GM23248 (cell line): ENCODE measurements around the gene CYFIP1. TPM values are rescaled to one million over a fixed set of nuclear protein-coding genes. Genes with fewer than 3 reads are reported as not detected.

Experiments used
- DNase-seq: peaks from one replicate; pipeline ENCODE4 v3.0.0-alpha.2; 2015
- H2AFZ ChIP-seq: fragments of 200-600 bp; sonication (generic); 2 replicates; pipeline ENCODE4 v1.6.1; 2016; ENCODE audit warnings: antibody characterized with exemption
- H3F3A ChIP-seq: fragments of 200-600 bp; sonication (generic); 2 replicates; pipeline ENCODE4 v1.6.1; 2016; ENCODE audit warnings: mild to moderate bottlenecking, antibody characterized with exemption, mixed run types; ENCODE audit not compliant: insufficient read depth
- H3K27ac ChIP-seq: fragments of 200-600 bp; sonication (generic); 2 replicates; pipeline ENCODE4 v1.5.1; 2016; ENCODE audit warnings: mild to moderate bottlenecking
- H3K27me3 ChIP-seq: fragments of 200-600 bp; sonication (generic); replicated peaks from 2 replicates; pipeline ENCODE4 v1.6.1; 2016; ENCODE audit warnings: mild to moderate bottlenecking; ENCODE audit not compliant: insufficient read depth
- H3K36me3 ChIP-seq: fragments of 200-600 bp; sonication (generic); 2 replicates; pipeline ENCODE4 v1.6.1; 2016; ENCODE audit warnings: low read depth, mild to moderate bottlenecking
- H3K4me1 ChIP-seq: fragments of 200-600 bp; sonication (generic); 2 replicates; pipeline ENCODE4 v1.6.1; 2016; ENCODE audit warnings: mild to moderate bottlenecking; ENCODE audit not compliant: insufficient read depth
- H3K4me2 ChIP-seq: fragments of 200-600 bp; sonication (generic); one replicate; pipeline ENCODE4 v1.6.1; 2016; ENCODE audit warnings: mild to moderate bottlenecking; ENCODE audit not compliant: unreplicated experiment
- H3K4me3 ChIP-seq: fragments of 200-600 bp; sonication (generic); 2 replicates; pipeline ENCODE4 v1.5.1; 2016; ENCODE audit warnings: mild to moderate bottlenecking
- H3K79me2 ChIP-seq: fragments of 200-600 bp; sonication (generic); 2 replicates; pipeline ENCODE4 v1.6.1; 2016; ENCODE audit warnings: mild to moderate bottlenecking; ENCODE audit not compliant: insufficient read depth
- H3K9ac ChIP-seq: fragments of 200-600 bp; sonication (generic); 2 replicates; pipeline ENCODE4 v1.6.1; 2016; ENCODE audit warnings: mild to moderate bottlenecking
- H3K9me2 ChIP-seq: fragments of 200-600 bp; sonication (generic); 2 replicates; pipeline ENCODE4 v1.6.1; 2016; ENCODE audit warnings: mixed run types, mild to moderate bottlenecking, moderate library complexity; ENCODE audit not compliant: insufficient read depth
- H3K9me3 ChIP-seq: fragments of 200-600 bp; sonication (generic); one replicate; pipeline ENCODE4 v1.6.1; 2017; ENCODE audit warnings: low read depth
- H4K20me1 ChIP-seq: fragments of 200-600 bp; sonication (generic); 2 replicates; pipeline ENCODE4 v1.6.0; 2016; ENCODE audit not compliant: insufficient read depth
- EZH2 ChIP-seq: fragments of 200-600 bp; sonication (generic); IDR thresholded peaks from 2 replicates; pipeline ENCODE4 v1.6.1; 2018; ENCODE audit warnings: antibody characterized with exemption, mild to moderate bottlenecking; ENCODE audit not compliant: insufficient read depth, poor library complexity, severe bottlenecking
- EZH2phosphoT487 ChIP-seq: fragments of 200-600 bp; sonication (generic); IDR thresholded peaks from 2 replicates; pipeline ENCODE4 v1.6.1; 2018; ENCODE audit warnings: antibody characterized with exemption, moderate library complexity, mild to moderate bottlenecking, low read depth; ENCODE audit not compliant: insufficient read depth
- WGBS, 2 experiments: methylation state at CpG; one replicate each; pipeline ENCODE4 v1.1.6; 2015 to 2017; ENCODE audit warnings: low lambda C conversion rate in 2 of 2, low coverage in 1 of 2; ENCODE audit errors: missing lambda C conversion rate in 2 of 2; 5-methylcytosine and 5-hydroxymethylcytosine counted together
- in situ Hi-C: fragments of 300-500 bp; cut with MboI; formaldehyde crosslinking; loops from 2 replicates; pipeline ENCODE4 v1.15.0; 2020
- polyA plus RNA-seq: library from polyadenylated mRNA; unstranded; fragments of >200 nt; fragmentation: Nextera tagmentation; extraction: Ambion mirVana; gene quantifications from 2 replicates; pipeline ENCODE4 v1.2.1, GENCODE V29; 2016
- total RNA-seq: library from RNA; depleted of rRNA; stranded (reverse); fragments of >200 nt; shearing (Covaris generic); gene quantifications from 2 replicates; pipeline ENCODE4 v1.2.3, GENCODE V29; 2014

CYFIP1 gene
- total and polyA plus RNA-seq, 2 experiments from 2014 or later: 80.5 to 129 TPM

- no peak overlapping the region for H2AFZ ChIP-seq
- peaks cover 24% of the 10 kb centered on the region for H3K79me2 ChIP-seq
- no peak overlapping the region for H3K4me3 ChIP-seq
- H3K4me1 ChIP-seq: no peaks in the 10 kb centered on the region
- no peaks in the 10 kb centered on the region for H3F3A ChIP-seq
- peaks cover 27% of the 10 kb centered on the region; the same call in 1 of the 2 replicates for H3K36me3 ChIP-seq
- H3K9ac ChIP-seq: no peak overlapping the region
- WGBS, 2 experiments: 94 to 97% methylated on average over 23 of the region's 23 CpGs
- H3K9me2 ChIP-seq: no peaks in the 10 kb centered on the region
- in situ Hi-C loops: no loop called here
- no peak for TF ChIP-seq EZH2
- TF ChIP-seq EZH2phosphoT487: no peak
- no peak for DNase-seq
- H3K4me2 ChIP-seq: no peak overlapping the region
- no peaks in the 10 kb centered on the region for H3K9me3 ChIP-seq
- no peak overlapping the region for H3K27ac ChIP-seq
- H4K20me1 ChIP-seq: no peaks in the 10 kb centered on the region
- no peaks in the 10 kb centered on the region for H3K27me3 ChIP-seq
Observed at GRCh38 chr15:22936577-22937472, 43.3 kb downstream of the CYFIP1 start.

GRCh38 chr15:22933641-22934061 lies 46.5 kb downstream of the CYFIP1 start:
- H3K4me3 ChIP-seq: no peak overlapping the region
- peak; percentile 16 for DNase-seq
- TF ChIP-seq EZH2phosphoT487 (no peak), EZH2 (no peak)
- H3K27me3 ChIP-seq: no peaks in the 10 kb centered on the region
- H3F3A ChIP-seq: no peaks in the 10 kb centered on the region
- H3K79me2 ChIP-seq: peaks cover 9% of the 10 kb centered on the region; the same call in 1 of the 2 replicates
- no peak overlapping the region for H2AFZ ChIP-seq
- H3K9me2 ChIP-seq: no peaks in the 10 kb centered on the region
- H3K4me1 ChIP-seq: no peaks in the 10 kb centered on the region
- no peak overlapping the region for H3K9ac ChIP-seq
- in situ Hi-C loops: no loop called here
- H3K9me3 ChIP-seq: no peaks in the 10 kb centered on the region
- no peaks in the 10 kb centered on the region for H4K20me1 ChIP-seq
- H3K36me3 ChIP-seq: peaks cover 35% of the 10 kb centered on the region; the same call in 1 of the 2 replicates
- 91 to 92% methylated on average over 9 of the region's 9 CpGs for whole genome bisulfite sequencing, 2 experiments
- no peak overlapping the region for H3K4me2 ChIP-seq
- H3K27ac ChIP-seq: no peak overlapping the region

GRCh38 chr15:22931784-22932536 lies 48.2 kb downstream of the CYFIP1 start:
- Histone ChIP-seq H3F3A (no peaks in the 10 kb centered on the region), H3K27me3 (no peaks in the 10 kb centered on the region), H2AFZ (no peak overlapping the region), H3K4me3 (no peak overlapping the region), H4K20me1 (no peaks in the 10 kb centered on the region), H3K4me2 (no peak overlapping the region), H3K9me3 (no peaks in the 10 kb centered on the region), H3K79me2 (0 out of 2 replicates have a peak, but pooled peaks cover 6% of the 10 kb centered on the region), H3K9me2 (no peaks in the 10 kb centered on the region), H3K9ac (no peak overlapping the region), H3K27ac (no peak overlapping the region), H3K4me1 (no peaks in the 10 kb centered on the region), H3K36me3 (peaks cover 34% of the 10 kb centered on the region; the same call in 1 of the 2 replicates)
- no peak for DNase-seq
- 95 to 96% methylated on average over 28 of the region's 28 CpGs for WGBS, 2 experiments
- in situ Hi-C loops: no loop called here
- TF ChIP-seq EZH2: no peak
- TF ChIP-seq EZH2phosphoT487: no peak

- Histone ChIP-seq H3K79me2 (0 out of 2 replicates have a peak, but pooled peaks cover 5% of the 10 kb centered on the region), H3K27ac (no peak overlapping the region), H3K9me2 (no peaks in the 10 kb centered on the region), H3K4me3 (no peak overlapping the region), H3K27me3 (no peaks in the 10 kb centered on the region), H3F3A (no peaks in the 10 kb centered on the region), H3K9ac (no peak overlapping the region), H3K36me3 (peaks cover 30% of the 10 kb centered on the region; the same call in 1 of the 2 replicates), H4K20me1 (no peaks in the 10 kb centered on the region), H3K4me2 (no peak overlapping the region), H3K9me3 (no peaks in the 10 kb centered on the region), H3K4me1 (no peaks in the 10 kb centered on the region), H2AFZ (no peak overlapping the region)
- TF ChIP-seq EZH2phosphoT487: no peak
- WGBS, 2 experiments: 65 to 67% methylated on average over 10 of the region's 10 CpGs
- peak; percentile 43 for DNase-seq
- in situ Hi-C loops: no loop called here
Observed at GRCh38 chr15:22930782-22931484, 49.2 kb downstream of the CYFIP1 start.
